NCI-H526 (cell line): Measurements from ENCODE around the gene ZNF768.

Experiments
- DNase-seq, 2 experiments: peaks; one replicate each; lab custom pipeline; 2025; lab: John Stamatoyannopoulos, UW

ZNF768 gene

DNA sequence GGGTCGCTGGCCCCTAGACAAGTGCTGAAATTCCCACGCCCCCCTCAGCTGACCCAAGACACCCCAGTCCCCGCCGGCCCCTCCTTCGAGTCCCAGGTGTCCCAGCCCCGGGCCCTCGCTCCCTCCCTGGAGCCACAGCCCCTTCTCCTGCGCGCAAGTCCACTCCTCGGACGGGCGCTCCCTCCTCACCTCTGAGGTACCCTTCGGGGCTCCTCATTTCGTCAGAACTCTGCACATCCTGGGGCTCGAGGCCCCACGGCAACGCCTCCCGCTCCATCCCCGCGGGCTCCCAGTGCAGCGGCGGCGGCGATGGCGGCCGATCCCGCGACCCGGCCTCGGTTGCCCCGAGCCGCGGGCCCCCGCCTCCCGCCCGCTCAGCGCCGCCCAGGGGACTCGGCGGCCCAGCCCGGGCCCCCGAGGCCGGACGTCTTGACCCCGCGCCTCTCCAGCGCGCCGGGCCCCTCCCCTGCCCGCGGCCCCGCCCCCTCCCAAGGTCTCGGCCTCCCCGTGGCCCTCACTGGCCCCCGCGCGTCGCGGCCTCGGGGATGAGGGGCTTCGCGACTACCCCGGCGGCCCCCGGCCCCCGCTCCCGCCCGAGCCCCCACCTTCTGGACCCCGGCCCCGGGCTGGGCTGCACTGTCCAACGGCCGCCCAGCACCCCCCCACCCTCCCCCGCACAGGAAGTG lies at the start of gene ZNF768:
ZNF768 (minus strand) TSS at position 430 of the 686 bp plus-strand sequence; CDS start at position 277, 153 bp downstream.
- DNase-seq, result peak in 1 of 2 experiments; percentile 79

DNA sequence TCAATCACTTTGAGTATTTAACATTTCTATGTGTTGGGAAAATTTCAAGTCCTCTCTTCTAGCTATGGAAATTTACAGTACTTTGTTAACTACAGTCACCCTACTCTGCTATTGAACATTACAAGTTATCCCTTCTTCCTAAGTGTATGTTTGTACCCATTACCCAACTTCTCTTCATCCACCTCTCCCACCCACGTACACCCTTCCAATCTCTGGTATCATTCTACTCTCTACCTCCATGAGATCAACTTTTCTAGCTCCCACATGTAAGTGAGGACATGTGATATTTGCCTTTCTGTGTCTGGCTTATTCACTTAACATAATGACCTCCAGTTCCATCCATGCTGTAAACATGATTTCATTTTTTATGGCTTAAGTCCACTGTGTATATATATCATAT lies 48.3 kb upstream of the ZNF768 start:
- no peak for DNase-seq

- peak; percentile 92 to 95 for DNase-seq
Measured at GRCh38 chr16:30571445-30572322, 45.3 kb upstream of the ZNF768 start, which contains the start of gene ZNF688. Gene ZNF688, minus strand, starts transcription at chr16:30571714. Its CDS starts 85 bp downstream, at chr16:30571629.

- peak in 1 of 2 experiments; percentile 67 for DNase-seq
Measured at GRCh38 chr16:30570636-30571444, 44.5 kb upstream of the ZNF768 start.

GRCh38 chr16:30569746-30570635 lies 43.6 kb upstream of the ZNF768 start:
- no peak for DNase-seq

DNA sequence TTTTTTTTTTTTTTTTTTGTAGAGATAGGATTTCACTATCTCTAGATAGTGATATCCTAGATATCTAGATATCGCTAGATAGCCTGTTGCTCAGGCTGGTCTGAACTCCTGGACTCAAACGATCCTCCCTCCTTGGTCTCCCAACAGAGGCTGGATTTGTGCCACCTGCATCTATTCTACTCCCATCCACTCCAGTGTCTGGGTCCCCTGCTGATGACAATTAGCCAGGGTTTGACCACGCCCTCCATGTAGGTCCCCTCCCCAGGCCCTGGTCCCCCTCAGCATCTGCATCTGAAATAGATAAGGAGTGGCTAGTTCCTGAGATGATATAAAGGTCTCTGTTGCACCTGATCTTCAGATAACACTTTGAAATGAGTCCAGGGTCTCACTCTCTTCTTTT lies 42.9 kb upstream of the ZNF768 start:
- no peak for DNase-seq

- DNase-seq, result no peak
Measured at GRCh38 chr16:30567991-30568638, 41.7 kb upstream of the ZNF768 start.

DNA sequence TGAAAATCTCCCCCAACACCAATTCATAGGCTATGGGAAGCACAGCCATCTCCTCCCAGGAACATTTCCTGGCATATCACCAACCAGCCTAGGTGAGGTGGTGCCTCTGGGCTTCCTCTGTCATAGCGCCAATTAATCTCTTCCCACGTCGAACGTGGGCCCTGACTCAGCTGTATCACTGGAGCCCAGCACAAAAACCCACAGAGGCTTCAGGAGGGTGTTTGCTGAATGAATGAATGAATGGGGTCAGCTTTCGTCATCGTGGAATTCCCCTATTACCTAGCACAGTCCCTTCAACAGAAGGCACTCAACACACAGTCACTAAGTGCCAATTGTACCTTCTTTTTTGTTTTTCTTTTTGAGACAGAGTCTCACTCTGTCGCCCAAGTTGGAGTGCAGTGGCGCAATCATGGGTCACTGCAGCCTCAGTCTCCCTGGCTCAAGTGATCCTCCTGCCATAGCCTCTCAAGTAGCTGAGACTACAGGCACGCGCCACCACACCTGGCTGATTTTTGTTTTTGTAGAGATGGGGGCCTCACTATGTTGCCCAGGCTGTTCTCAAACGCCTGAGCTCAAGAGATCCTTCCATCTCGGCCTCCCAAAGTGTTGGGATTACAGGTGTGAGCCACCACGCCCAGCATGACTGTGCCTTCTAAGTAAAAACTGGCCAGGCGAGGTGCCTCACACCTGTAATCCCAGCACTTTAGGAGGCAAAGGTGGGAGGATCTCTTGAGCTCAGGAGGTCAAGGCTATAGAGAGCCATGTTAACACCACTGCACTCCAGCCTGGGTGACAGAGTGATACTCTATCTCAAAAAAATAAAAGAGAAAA lies 41.0 kb upstream of the ZNF768 start:
- no peak for DNase-seq

- no peak for DNase-seq
Measured at GRCh38 chr16:30566531-30566930, 40.2 kb upstream of the ZNF768 start.

GRCh38 chr16:30565984-30566383 lies 39.6 kb upstream of the ZNF768 start:
- DNase-seq, result peak in 1 of 2 experiments; percentile 27

GRCh38 chr16:30565526-30565925 lies 39.2 kb upstream of the ZNF768 start:
- no peak for DNase-seq

DNA sequence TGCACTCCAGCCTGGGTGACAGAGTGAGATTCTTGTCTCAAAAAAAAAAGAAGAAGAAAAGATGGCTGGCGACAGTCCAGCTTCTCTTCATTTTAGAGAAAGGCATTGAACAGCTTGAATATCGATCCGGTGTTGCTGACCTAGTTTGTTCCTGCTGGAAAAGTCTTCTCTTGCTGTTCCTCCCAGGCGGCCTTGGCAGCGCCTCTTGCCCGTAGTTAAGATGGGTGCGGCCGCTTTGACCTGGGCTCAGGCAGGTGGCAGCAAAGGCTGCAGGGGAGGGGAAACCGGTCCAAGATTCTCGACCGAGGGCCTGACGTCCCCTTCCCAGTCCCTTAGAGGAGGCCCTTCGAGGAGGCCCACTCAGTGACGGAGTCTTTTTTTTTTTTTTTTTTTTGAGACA lies 35.7 kb upstream of the ZNF768 start:
- DNase-seq, result no peak

GRCh38 chr16:30561089-30561816 lies 34.9 kb upstream of the ZNF768 start:
- DNase-seq, result no peak

- no peak for DNase-seq
Measured at GRCh38 chr16:30559690-30560089, 33.3 kb upstream of the ZNF768 start.

GRCh38 chr16:30558789-30559377 lies 32.5 kb upstream of the ZNF768 start:
- no peak for DNase-seq

- DNase-seq, result peak; percentile 91 to 98
Measured at GRCh38 chr16:30557957-30558788, 31.8 kb upstream of the ZNF768 start, which contains the start of gene ZNF764. Gene ZNF764, minus strand, starts transcription at chr16:30558374. Its CDS starts 192 bp downstream, at chr16:30558182.

DNA sequence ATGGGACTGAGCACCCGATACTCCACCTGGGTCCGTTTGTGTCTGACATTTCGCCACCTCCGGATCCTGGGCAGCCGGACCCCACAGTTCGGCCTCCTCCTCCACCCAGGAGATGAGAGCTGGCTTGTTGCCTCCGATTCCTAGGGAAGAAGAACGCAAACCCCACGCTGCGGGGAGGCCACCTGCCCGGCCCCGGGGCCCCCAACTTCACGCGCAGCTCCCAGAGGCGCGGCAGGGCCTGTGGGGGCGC lies 31.3 kb upstream of the ZNF768 start:
- peak in 1 of 2 experiments; percentile 47 for DNase-seq

GRCh38 chr16:30556125-30556473 lies 29.7 kb upstream of the ZNF768 start:
- peak in 1 of 2 experiments; percentile 15 for DNase-seq
